HG03439 (cell line): ENCODE results near the gene RIC8B.

Experiments
- ATAC-seq: cut with Tn5 transposase; IDR thresholded peaks from one replicate; pipeline ENCODE4 v1.9.1; 2021; ENCODE audit warnings: mild to moderate bottlenecking, moderate library complexity; ENCODE audit not compliant: unreplicated experiment

Gene RIC8B

GRCh38 chr12:106758349-106759110, 16.0 kb upstream of the RIC8B start:
- ATAC-seq, result no peak

- no peak for ATAC-seq
These were observed 14.8 kb upstream of the RIC8B start for GRCh38 chr12:106759526-106760183.

- peak; percentile 92 for ATAC-seq
These were observed 14.3 kb upstream of the RIC8B start for GRCh38 chr12:106760184-106760531.

- no peak for ATAC-seq
These were observed 10.3 kb upstream of the RIC8B start for GRCh38 chr12:106764220-106764619.

- no peak for ATAC-seq
These were observed 9.7 kb upstream of the RIC8B start for GRCh38 chr12:106764738-106765137.

- no peak for ATAC-seq
These were observed 8.1 kb upstream of the RIC8B start for GRCh38 chr12:106766393-106766826.

GRCh38 chr12:106767206-106767605, 7.3 kb upstream of the RIC8B start:
- ATAC-seq, result no peak

- no peak for ATAC-seq
These were observed 6.3 kb upstream of the RIC8B start for GRCh38 chr12:106767954-106768822.

- no peak for ATAC-seq
These were observed 5.4 kb upstream of the RIC8B start for GRCh38 chr12:106769078-106769477.

GRCh38 chr12:106769546-106769945, 4.9 kb upstream of the RIC8B start:
- ATAC-seq, result no peak

GRCh38 chr12:106771425-106771824, 3.1 kb upstream of the RIC8B start:
- ATAC-seq, result no peak

- ATAC-seq, result no peak
These were observed 1.0 kb upstream of the RIC8B start for GRCh38 chr12:106773286-106774004.

- no peak for ATAC-seq
These were observed 484 bp downstream of the RIC8B start for GRCh38 chr12:106774808-106775524.

- ATAC-seq, result no peak
These were observed 2.4 kb downstream of the RIC8B start for GRCh38 chr12:106776897-106777296.

GRCh38 chr12:106780010-106780631, 5.6 kb downstream of the RIC8B start:
- no peak for ATAC-seq

GRCh38 chr12:106782619-106783018, 8.1 kb downstream of the RIC8B start:
- no peak for ATAC-seq

GRCh38 chr12:106783515-106783914, 9.0 kb downstream of the RIC8B start:
- ATAC-seq, result no peak

- no peak for ATAC-seq
These were observed 15.5 kb downstream of the RIC8B start for GRCh38 chr12:106790020-106790419.

- ATAC-seq, result no peak
These were observed 17.0 kb downstream of the RIC8B start for GRCh38 chr12:106791531-106791930.

GRCh38 chr12:106794369-106794768, 19.9 kb downstream of the RIC8B start:
- ATAC-seq, result no peak
